Activated naive CD4-positive, alpha-beta T cell treated with anti-CD3 and anti-CD28 coated beads, Interleukin-2, amount 50 U/mL, for 16 hours (primary cell): ENCODE data around the gene PTGFRN.

ENCODE experiments used
- DNase-seq: peaks from one replicate; pipeline ENCODE4 v3.0.0-alpha.2; 2020

The PTGFRN gene

DNA sequence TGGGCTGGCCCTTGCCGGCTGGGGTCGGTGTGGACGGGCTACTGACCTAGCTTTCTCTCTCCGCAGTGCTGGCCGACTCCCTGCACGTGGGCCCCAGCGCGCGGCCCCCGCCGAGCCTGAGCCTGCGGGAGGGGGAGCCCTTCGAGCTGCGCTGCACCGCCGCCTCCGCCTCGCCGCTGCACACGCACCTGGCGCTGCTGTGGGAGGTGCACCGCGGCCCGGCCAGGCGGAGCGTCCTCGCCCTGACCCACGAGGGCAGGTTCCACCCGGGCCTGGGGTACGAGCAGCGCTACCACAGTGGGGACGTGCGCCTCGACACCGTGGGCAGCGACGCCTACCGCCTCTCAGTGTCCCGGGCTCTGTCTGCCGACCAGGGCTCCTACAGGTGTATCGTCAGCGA, 34.9 kb downstream of the PTGFRN start:
- no peak for DNase-seq

DNA sequence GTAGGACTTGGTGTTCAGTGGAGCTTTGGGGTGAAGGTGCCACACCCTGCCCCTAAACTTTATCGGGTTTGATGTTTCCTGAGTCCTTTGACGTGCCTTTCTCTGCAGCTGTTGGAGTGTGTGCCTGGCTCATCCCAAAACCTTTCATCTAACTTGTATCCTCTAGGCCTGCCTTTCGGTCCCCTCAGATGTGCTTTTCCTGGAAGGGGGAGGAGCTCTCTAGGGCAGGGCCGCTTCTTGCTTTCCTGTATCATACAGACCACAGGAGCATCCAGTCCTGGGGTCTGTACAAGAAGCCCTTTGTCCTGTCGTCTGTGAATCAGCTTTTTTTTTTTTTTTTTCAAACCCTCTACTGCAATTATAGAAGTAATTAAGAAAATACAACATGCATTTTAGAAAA, 35.7 kb downstream of the PTGFRN start:
- no peak for DNase-seq

DNA sequence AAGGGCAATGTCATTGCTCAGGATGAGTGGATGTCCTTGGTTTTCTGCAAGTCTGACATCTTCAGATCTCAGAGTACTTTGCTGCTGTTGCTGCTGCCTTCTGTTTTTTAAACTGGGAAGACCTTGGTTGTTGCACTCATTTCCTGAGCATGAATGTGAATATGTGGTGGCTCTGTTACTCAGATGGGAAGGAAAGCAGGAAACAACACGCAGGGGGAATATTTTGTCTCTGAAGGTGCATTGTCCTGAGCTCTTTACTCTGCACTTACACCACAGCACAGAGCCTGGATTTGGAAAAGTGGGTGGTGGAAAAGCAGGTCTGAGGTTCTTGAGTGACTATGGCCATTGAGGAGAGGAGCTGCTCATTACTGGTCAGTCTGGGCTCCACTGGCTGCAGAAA, 36.3 kb downstream of the PTGFRN start:
- DNase-seq = no peak

DNA sequence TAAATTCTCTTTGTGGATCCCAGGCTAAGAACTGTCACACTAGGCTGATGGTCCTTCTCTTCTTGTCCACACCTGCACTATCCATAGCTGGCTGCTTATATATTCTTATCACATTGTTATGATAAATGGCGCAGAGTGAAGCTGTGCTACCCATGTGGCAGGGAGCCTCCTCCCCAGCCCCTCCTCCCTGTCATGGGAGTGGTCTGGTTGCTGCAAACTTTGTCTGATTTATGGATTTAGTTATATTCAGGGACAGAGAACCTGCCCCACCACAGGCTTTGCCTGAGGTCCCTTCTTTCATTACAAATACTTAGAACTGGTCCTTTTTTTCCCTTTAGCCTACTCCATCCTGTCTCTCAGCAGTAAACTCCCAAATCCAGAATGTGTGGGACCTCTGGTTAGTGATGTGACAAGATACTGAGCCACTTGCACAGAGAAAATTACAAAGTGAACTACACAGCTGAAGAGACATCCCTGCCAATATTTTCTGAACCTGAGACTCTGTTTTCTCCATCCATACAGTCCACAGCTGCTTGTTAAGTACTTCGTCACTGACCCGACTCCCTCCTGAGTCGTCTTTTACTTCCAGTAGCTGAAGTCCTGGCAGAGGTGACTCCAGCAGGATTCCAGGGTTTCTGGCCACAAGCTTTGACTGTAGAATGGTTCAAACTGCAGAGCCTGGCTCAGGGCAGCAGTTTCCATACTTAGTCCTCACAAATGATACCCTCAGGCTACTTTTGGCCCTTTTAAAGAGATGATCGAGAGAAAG, 37.6 kb downstream of the PTGFRN start:
- no peak for DNase-seq

DNA sequence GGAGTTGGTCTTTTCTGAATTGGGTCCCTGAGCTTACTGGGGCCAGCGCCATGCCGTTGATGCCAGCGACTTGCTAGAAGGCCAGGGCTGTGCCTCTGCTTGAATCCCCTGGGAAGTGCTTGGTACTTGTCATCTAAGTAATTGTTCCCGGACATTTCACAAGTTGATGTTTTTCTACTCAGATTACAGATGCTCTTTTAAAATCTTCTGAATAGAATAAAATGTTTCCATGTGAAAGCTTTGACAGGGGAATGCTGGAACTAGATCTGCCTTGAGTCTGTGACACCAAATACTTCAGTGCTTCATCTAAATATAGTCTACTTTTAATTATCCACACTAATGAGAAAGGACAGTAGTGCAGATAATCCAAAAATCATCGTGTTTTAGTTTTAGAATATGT, 38.3 kb downstream of the PTGFRN start:
- no peak for DNase-seq

DNA sequence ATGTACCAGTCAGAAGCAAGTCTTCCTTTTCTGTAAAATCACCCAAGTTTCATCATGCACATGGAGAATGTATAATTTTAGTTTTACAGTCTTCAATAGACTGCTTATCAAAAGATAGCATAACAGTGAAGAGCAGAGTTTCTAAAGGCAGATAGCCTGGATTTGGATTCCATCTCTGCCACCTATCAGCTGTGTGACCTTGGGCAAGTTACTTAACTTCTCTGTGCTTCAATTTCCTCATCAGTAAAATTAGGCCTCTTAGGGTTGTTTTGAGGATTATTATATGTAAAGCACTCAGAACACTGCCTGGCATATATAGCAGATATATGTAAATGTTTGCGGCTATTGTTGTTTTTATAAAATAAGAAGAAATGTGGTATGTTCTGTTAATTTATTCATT, 38.9 kb downstream of the PTGFRN start:
- DNase-seq = no peak

DNA sequence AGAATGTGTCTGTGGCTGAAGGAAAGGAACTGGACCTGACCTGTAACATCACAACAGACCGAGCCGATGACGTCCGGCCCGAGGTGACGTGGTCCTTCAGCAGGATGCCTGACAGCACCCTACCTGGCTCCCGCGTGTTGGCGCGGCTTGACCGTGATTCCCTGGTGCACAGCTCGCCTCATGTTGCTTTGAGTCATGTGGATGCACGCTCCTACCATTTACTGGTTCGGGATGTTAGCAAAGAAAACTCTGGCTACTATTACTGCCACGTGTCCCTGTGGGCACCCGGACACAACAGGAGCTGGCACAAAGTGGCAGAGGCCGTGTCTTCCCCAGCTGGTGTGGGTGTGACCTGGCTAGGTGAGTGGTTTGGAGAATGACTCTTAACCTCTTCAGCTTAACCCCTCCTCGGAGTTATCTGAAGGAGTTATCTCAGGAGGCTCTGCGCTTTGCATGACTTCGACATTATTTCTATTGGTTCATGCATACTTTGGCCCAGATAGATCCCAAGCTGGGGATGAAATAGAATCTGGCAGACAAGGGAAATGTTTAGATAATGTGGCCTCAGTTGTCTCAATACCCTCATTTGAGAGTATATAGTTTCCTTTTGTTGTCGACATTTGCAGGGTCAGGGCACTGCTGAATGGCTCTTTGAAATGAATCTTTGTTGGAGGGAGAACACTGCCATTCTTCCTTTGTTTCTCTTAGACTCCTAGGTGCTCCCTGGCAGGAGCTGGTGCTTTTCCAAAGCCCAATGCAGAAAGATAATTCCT, 39.7 kb downstream of the PTGFRN start:
- no peak for DNase-seq

DNA sequence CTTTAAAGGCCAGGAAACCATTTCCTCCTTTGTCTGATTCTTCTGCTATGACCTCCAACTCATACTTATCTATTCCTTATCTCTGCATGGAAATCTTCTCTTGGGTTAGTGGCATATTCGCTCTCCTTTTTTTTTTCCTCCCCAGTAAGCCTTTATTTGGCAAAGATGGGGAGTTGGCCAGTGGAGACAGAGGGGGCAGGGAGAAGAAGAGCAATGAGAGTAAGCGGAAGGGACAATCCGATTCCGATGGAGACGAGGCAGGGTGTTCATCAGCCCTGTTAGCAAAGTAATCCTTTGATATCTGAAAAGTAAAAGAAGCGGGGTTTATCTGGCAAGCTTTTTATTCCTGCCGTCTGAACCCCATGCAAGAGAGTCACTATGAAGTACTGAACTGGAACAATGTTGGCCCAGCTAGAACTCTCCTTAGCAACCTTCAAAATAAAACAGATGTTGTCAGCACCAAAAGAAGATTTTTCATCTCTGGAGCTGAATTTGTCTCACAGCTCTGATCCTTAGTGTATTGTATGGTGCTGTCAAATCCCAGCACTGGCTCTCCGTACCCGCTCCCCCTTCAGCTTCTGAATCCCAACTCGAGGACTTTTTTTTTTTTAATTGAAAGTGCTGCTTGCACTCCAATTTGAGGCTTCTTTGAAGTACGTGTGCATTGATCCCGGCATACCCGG, 40.9 kb downstream of the PTGFRN start:
- DNase-seq = no peak

DNA sequence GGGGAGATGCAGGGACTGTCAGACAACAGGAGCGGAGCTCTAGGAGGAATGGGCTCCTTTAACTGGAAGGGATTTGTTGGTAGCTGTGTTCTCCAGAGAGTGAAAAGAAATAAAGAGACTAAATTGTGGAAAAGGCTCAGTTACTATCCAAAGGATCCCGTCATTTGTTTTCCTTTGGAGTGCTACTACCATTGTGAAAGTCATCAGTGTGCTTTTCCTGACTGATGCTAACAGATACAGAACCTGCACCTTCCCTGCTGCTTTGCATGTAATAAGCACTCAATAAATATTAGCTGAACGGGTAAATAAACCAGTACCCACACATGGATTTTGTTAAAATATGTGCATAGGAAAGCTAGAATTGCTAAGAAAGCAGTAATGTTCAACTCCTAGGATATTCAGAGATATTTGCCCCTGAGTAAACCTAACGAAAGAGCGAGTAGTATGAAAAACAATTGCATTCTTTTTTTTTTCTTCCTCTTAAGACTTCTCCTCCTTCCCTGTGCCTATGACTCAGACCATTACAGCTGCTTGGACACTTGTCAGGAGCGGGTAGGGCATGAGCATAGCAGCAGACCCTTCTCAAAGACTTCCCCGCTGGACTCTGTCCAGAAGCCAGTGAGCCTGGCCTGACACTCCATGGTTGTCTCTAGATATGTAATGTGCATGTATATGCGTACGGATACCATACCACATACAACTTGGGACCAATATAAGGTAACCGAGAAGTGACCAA, 41.7 kb downstream of the PTGFRN start:
- no peak for DNase-seq

DNA sequence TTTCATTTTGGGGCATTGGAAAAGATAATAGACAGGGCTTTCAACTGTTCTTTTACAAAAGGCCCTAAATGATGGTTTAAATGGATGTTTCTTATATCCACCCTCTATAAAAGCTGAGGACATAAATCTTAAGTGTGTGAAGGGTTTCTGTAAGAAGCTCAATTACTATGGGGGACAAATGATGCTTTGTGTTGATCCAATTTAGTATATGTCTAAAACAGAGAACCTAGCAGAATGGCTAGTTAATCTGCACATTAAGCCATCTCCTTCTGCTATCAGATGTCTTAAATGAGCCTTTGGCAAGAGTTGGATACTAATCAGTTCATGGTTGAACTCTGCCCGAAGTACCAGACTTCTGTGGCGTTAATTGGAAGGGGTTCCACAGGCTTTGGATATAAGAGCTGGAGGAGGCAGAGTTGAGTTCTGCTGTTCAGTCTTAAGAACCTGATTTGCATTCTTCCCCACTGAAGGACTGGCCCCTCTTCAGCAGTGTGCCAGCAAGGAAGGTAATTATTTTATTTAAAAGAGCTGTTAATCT, 43.1 kb downstream of the PTGFRN start:
- no peak for DNase-seq

DNA sequence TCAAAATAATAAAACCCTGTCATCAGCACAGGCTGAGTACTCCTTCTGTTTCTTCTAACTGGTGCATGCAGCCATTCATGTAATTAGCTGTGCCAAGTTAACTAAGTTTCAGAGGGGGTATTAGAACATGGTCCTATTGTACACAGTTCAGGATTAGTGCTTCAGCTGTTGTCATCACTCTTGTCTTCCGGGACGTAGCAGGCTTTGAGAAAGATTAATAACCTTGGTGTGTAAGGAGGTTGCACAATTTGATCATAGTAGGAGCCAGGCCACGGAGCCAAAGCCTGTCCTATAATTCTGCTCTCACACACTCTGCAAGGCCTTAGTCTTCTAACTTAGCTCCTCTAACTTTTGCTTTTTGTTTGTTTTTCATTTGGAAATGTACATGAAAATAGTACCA, 44.7 kb downstream of the PTGFRN start:
- no peak for DNase-seq

DNA sequence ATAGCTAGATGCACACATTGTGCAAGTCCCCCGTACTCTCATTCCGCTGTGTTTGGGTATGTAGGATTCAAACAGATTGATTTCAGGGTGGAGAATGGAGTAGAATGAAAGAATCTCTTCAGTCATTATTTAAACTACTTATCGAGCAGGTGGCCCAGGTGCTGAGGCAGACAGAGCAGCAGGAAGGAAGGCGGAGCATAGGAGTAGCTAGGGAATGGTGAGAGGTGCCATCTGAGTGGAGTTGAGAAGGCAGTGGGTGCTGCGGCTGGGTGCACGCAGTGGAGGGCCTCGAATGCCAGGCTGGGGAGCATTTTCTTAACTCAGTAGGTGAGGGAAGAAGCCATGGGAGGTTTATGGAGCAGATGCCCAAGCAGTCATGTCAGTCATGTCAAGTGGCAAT, 46.7 kb downstream of the PTGFRN start:
- DNase-seq = no peak

DNA sequence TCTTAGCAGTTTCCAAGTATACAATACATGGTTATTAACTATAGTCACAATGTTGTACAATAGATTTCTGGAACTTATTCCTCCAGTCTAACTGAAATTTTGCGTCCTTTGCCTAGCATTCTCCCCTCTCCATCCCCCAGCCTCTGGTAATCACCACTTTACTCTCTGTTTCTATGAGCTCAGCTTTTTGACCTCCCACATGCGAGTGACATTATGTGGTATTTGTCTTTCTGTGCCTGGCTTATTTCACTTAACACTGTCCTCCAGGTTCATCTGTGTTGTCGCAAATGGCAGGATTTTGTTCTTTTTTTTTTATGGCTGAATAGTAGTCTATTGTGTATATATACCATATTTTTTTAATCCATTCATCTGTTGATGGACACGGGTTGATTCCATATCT, 47.9 kb downstream of the PTGFRN start:
- DNase-seq = no peak

DNA sequence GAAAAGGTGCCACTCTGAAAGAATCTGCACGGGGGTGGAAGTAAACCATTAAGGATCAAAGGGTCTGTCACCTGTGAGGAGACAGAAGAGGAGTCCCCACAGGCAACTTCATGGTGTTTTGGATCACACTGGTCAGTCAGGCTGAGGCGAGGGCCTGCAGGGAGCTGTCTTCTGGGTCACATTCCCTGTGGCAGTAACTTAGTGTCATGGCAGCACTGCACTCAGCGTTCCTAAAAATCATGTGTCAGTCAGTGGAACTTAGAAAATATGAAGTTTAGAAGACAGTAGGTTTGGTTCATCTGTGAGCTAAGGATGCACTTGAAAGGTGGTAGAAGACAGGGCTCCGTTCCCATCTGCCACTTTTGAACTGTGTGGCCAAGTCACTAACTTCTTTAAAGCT, 48.4 kb downstream of the PTGFRN start:
- no peak for DNase-seq

DNA sequence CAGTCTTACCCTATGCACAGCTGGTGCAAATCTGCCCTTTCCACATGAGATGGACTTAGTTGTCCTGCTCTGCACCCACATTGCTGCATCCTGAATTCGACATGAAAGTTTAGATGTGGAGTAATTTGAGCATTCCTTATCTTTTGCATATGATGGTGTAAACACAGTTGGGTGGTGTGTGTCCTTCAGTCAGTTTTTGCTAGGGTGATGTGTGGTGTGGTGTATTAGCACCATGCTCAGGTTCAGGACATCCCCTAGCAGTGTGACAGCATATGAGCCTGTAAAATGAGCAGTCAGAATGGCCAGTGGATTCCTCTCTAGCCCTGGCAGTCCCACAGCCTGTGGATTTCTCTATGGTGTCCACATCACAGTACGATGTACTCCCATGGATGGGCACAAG, 49.3 kb downstream of the PTGFRN start:
- DNase-seq = no peak

DNA sequence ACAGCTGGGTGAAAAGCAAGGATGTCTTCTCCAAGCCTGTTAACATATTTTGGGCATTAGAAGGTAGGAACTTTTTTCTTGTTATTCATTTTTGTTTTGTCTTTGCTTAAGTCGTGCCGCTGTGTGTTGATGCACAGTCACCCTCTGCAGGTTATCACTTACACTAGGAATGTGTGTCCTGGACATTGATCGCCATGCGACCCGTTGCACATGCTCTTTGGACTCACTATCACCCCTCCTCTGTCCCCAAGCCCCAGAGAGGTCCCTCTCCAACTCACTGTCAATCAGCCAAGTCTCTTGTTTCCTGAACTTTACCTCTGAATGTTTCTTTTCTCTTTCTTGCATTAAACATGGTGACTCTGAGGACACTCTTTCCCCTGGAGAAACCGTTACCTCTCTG, 51.9 kb downstream of the PTGFRN start:
- no peak for DNase-seq

DNA sequence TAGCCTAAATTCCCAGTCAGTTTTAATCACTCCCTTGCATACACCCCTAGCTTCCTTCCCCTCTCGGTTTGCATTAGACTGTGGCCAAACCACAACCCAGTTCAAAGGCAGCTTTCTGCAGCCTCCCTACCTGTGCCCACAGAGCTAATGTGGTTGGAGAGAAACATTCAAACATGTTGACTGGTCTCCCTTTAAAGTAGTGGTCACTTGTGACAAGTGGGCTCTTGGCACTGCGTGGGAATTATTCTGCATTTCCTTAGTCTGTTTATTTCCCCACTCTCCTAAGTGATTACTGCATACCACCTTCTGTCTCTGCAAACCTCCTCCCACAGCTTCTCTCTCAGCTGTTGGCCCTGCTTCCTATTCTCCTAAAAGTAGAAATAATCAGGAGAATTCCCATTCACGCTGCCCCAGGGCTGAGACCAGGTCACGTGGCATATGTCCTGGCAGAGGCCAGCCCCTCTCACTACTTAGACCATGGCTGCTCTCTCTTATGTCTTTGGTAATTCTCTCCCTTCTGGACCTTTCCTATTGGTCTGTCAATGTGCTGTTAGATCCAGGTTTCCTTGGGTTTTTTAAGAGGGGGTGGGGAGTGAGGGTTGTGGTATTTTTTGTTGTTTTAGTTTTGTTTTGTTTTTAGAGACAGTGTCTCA, 53.4 kb downstream of the PTGFRN start:
- no peak for DNase-seq

DNA sequence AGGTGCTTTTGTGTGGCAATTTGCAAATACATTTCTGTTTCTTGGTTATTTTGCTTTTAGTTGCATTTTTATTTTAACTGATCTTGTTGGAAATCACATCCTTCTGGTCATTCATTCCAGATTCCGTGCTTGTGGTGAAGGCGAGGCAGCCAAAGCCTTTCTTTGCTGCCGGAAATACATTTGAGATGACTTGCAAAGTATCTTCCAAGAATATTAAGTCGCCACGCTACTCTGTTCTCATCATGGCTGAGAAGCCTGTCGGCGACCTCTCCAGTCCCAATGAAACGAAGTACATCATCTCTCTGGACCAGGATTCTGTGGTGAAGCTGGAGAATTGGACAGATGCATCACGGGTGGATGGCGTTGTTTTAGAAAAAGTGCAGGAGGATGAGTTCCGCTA, 57.1 kb downstream of the PTGFRN start:
- no peak for DNase-seq

DNA sequence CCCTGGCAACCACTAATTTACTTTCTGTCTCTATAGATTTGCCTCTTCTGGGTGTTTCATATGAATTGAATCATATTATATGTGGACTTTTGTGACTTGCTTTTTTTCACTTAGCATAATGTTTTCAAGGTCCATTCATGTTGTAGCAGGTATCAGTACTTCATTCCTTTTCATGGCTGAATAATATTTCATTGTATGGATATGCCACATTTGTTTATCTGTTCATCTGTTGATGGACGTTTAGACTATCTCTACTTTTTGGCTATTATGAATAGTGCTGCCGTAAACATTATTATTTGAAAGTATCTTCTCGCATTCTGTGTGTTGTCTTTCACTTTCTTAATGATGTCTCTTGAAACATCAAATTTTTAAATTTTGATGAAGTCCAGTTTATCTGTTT, 59.0 kb downstream of the PTGFRN start:
- no peak for DNase-seq

DNA sequence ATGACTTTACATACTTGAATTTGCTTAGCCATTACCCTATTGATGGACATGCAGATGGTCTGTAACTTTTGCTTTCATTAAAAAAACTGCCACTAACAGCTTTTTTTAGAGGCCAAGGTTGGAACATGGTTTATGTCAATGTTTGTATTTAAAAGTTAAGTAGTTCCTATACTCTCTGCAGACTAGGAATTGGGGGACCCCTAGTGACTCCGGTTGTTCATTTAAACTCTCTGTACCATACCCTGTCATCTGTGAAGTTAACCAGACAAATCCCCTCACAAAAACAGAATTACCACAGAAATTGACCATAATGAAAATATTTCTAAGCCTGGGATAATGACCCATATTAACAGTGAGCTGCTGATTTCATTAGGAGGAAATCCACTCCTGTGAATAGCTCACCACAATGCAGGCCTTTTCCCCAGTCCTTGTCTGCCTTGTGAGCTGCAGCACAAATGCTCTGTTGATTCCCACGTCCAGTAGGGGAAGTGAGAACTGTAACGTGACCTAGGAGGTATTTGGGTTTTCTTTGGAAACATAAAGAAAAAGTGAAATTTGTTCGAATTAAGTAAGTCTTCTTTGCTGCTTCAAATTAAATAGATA, 61.6 kb downstream of the PTGFRN start:
- DNase-seq = no peak

DNA sequence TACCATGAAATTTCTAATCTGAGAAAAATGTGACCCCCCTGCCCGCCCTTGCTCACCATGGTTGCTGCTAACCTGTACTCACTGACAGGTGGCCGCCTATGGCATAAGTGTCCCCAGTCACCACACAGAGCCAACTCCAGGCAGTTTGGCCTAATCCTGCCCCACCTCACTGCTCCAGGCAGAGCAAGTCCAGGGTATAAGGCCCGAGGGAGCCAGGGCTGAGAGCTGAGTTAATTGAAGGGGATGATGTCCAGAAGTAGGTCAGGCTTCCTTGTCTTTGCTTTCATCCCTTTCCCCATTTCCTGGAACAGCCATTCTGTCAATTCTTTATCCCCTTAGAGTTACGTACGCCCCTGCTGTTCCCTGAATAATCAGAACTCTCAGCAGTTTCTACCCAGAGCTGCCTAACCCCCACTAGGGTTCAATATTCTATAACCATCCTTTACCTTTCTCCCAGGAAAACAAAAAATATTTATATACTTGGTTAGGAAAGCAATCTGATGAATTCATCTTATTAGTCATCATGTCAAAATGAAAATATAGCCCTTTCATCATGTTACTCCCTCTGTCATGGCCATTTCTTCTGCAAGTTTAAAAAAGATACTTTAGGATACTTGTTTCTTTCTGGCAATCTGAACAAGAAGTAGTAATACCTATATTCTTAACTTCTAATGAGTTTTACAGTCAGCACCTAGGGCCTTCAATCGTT, 62.4 kb downstream of the PTGFRN start:
- DNase-seq = no peak

DNA sequence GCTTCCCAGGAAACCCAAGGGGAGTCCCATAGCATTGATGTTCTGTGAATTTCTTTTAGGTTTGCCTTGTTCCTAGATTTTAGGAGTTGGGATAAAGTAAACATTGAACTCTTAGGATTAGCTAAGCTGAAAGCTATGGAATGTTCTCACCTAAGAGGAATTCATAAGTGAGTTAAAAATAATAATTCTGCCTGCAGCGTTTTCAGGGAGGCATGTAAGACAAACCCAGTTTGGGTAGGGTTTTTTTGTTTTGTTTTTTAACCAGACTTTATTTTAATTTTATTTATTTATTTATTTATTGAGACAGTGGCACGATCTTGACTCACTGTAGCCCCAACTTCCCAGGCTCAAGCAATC, 62.9 kb downstream of the PTGFRN start:
- DNase-seq = no peak
